ENCODE measurements around the gene TSPYL6.
A peak's percentile ranks its signal among the peaks of the same experiment; 100 is the strongest.

TSPYL6 gene

GRCh38 chr2:54206596-54206995, 49.4 kb downstream of the TSPYL6 start:
- DNase-seq (ENCODE audit: insufficient read length, low spot score), result peak; percentile 4

GRCh38 chr2:54204476-54204875, 51.6 kb downstream of the TSPYL6 start:
- FAIRE-seq, result no peak
- DNase-seq (ENCODE audit: insufficient read length, low spot score), result no peak

More at GRCh38 chr2:54206596-54206995, 49.4 kb downstream of the TSPYL6 start:
- FAIRE-seq, result peak; percentile 55

All from GM19239 (cell line).